A549 (cell line): Measurements from ENCODE around the gene DAB1. TPM values are rescaled to one million over a fixed set of nuclear protein-coding genes. Genes with fewer than 3 reads are reported as not detected.

Source experiments
- ATAC-seq, 2 experiments: fragments of 200-7000 bp in 1 of 2; fragments of >200 bp in 1 of 2; cut with Nextera tagmentation in 1 of 2; cut with Tn5 transposase in 1 of 2; 3 replicates each; pipeline versions ENCODE4 v1.8.0 to v1.9.1; 2018 to 2020; ENCODE audit warnings: mild to moderate bottlenecking in 1 of 2, moderate library complexity in 1 of 2
- CTCF ChIA-PET: fragments of 300-600 bp; sonication (Branson Sonifier 250); formaldehyde crosslinking; extraction: SDS; loops from one replicate; lab custom pipeline; 2021; ENCODE audit warnings: antibody characterized with exemption, inconsistent platforms; lab: Yijun Ruan, JAX
- POLR2A ChIA-PET: fragments of 350-600 bp; formaldehyde crosslinking; extraction: SDS; loops from one replicate; lab custom pipeline; 2021; ENCODE audit warnings: antibody characterized with exemption, inconsistent platforms; lab: Yijun Ruan, JAX
- DNase-seq, 2 experiments: peaks; one replicate each; pipeline versions ENCODE4 v3.0.0 to v3.0.0-alpha.2; 2011 to 2016; ENCODE audit warnings: low read depth in 1 of 2, low spot score in 1 of 2
- FAIRE-seq: peaks from 2 replicates; lab custom pipeline; 2011; peaks lifted over from hg19 to GRCh38; lab: Jason Lieb, UNC
- H3K27ac ChIP-seq, 2 experiments: fragments of >200 bp; sonication (Bioruptor Twin); formaldehyde crosslinking; 3 replicates each; pipeline ENCODE4 v1.5.1; 2016 to 2017
- H3K4me1 ChIP-seq: fragments of >200 bp; sonication (Bioruptor Twin); formaldehyde crosslinking; 3 replicates; pipeline ENCODE4 v1.6.1; 2016
- H3K4me2 ChIP-seq: fragments of >200 bp; sonication (Bioruptor Twin); formaldehyde crosslinking; 3 replicates; pipeline ENCODE4 v1.6.1; 2016
- H3K4me3 ChIP-seq: fragments of >200 bp; sonication (Bioruptor Twin); formaldehyde crosslinking; 3 replicates; pipeline ENCODE4 v1.5.1; 2016
- H3K9me3 ChIP-seq: fragments of >200 bp; sonication (Bioruptor Twin); formaldehyde crosslinking; 3 replicates; pipeline ENCODE4 v1.6.1; 2016
- ATOH8 ChIP-seq: fragments of 250-450 bp; sonication (Bioruptor Pico); IDR thresholded peaks from 2 replicates; pipeline ENCODE4 v1.5.0; 2020; ENCODE audit warnings: low read depth, mild to moderate bottlenecking, moderate library complexity
- CBX2 ChIP-seq: fragments of 200-600 bp; sonication (generic); IDR thresholded peaks from 2 replicates; pipeline ENCODE4 v1.6.1; 2016; ENCODE audit warnings: low read depth, mild to moderate bottlenecking, borderline replicate concordance
- CEBPB ChIP-seq, 2 experiments: fragments of >200 bp in 1 of 2; sonication (Bioruptor Twin) in 1 of 2; formaldehyde crosslinking in 1 of 2; IDR thresholded peaks; 2 replicates each; pipeline ENCODE4 v1.6.1; 2012 to 2016
- CHD4 ChIP-seq: fragments of 200-600 bp; sonication (generic); IDR thresholded peaks from 2 replicates; pipeline ENCODE4 v1.6.1; 2016; ENCODE audit warnings: antibody characterized with exemption, mild to moderate bottlenecking, borderline replicate concordance
- EHF ChIP-seq: fragments of 250-450 bp; sonication (Bioruptor Pico); IDR thresholded peaks from 2 replicates; pipeline ENCODE4 v1.5.0; 2020; ENCODE audit warnings: mild to moderate bottlenecking
- EHMT2 ChIP-seq: fragments of 200-600 bp; sonication (generic); IDR thresholded peaks from 2 replicates; pipeline ENCODE4 v1.6.1; 2016; ENCODE audit warnings: antibody characterized with exemption, low read depth, mild to moderate bottlenecking, moderate library complexity
- EP300 ChIP-seq, 2 experiments: fragments of >200 bp; sonication (Bioruptor Twin); formaldehyde crosslinking; IDR thresholded peaks; 2 replicates in 1 of 2; 3 replicates in 1 of 2; pipeline ENCODE4 v1.6.1; 2016 to 2017
- ESRRA ChIP-seq: fragments of 150-350 bp; IDR thresholded peaks from 2 replicates; pipeline ENCODE4 v1.6.1; 2014; ENCODE audit warnings: mild to moderate bottlenecking, low read length, borderline replicate concordance
- FOSB ChIP-seq: fragments of 250-450 bp; sonication (Bioruptor Pico); IDR thresholded peaks from 2 replicates; pipeline ENCODE4 v1.5.0; 2020; ENCODE audit warnings: mild to moderate bottlenecking, moderate library complexity
- FOXS1 ChIP-seq: fragments of 250-450 bp; sonication (Bioruptor Pico); IDR thresholded peaks from 2 replicates; pipeline ENCODE4 v1.5.0; 2020; ENCODE audit warnings: mild to moderate bottlenecking, moderate library complexity
- GATA3 ChIP-seq: IDR thresholded peaks from 2 replicates; pipeline ENCODE4 v1.6.1; 2012; ENCODE audit warnings: borderline replicate concordance
- HOXA7 ChIP-seq: fragments of 250-450 bp; sonication (Bioruptor Pico); IDR thresholded peaks from 2 replicates; pipeline ENCODE4 v1.5.0; 2020; ENCODE audit warnings: mild to moderate bottlenecking, moderate library complexity
- HOXB13 ChIP-seq: fragments of 250-450 bp; sonication (Bioruptor Pico); IDR thresholded peaks from 2 replicates; pipeline ENCODE4 v1.5.0; 2020; ENCODE audit warnings: low read depth, mild to moderate bottlenecking, moderate library complexity
- KDM1A ChIP-seq: fragments of 200-600 bp; sonication (generic); IDR thresholded peaks from 2 replicates; pipeline ENCODE4 v1.6.1; 2016; ENCODE audit warnings: low read depth, mild to moderate bottlenecking
- MAX ChIP-seq: IDR thresholded peaks from 2 replicates; pipeline ENCODE4 v1.6.1; 2012
- MYC ChIP-seq: IDR thresholded peaks from 2 replicates; pipeline ENCODE4 v1.6.1; 2012; ENCODE audit warnings: mild to moderate bottlenecking, inconsistent platforms, low read length, improper control_type of control experiment, borderline replicate concordance
- NFE2L2 ChIP-seq: fragments of 150-350 bp; conservative IDR thresholded peaks from 2 replicates; pipeline ENCODE4 v1.6.1; 2014; ENCODE audit warnings: low read length
- NPAS2 ChIP-seq: fragments of 250-450 bp; sonication (Bioruptor Pico); IDR thresholded peaks from 2 replicates; pipeline ENCODE4 v1.8.0; 2022; ENCODE audit warnings: mild to moderate bottlenecking, moderate library complexity, borderline replicate concordance
- POLR2AphosphoS2 ChIP-seq: conservative IDR thresholded peaks from 2 replicates; pipeline ENCODE4 v1.6.1; 2012; ENCODE audit warnings: low read length, improper control_type of control experiment, inconsistent platforms
- RAD21 ChIP-seq, 2 experiments: fragments of >200 bp in 1 of 2; sonication (Bioruptor Twin) in 1 of 2; formaldehyde crosslinking in 1 of 2; IDR thresholded peaks in 1 of 2; conservative IDR thresholded peaks in 1 of 2; 2 replicates in 1 of 2; 3 replicates in 1 of 2; pipeline ENCODE4 v1.6.1; 2012 to 2018; ENCODE audit warnings: inconsistent platforms in 1 of 2
- RARB ChIP-seq: fragments of 250-450 bp; sonication (Bioruptor Pico); IDR thresholded peaks from 2 replicates; pipeline ENCODE4 v1.8.0; 2021; ENCODE audit warnings: mild to moderate bottlenecking, moderate library complexity
- RCOR1 ChIP-seq: fragments of 150-350 bp; IDR thresholded peaks from 2 replicates; pipeline ENCODE4 v1.6.1; 2014; ENCODE audit warnings: antibody characterized with exemption, low read length, low read depth
- SMC3 ChIP-seq: fragments of >200 bp; sonication (Bioruptor Twin); formaldehyde crosslinking; IDR thresholded peaks from 3 replicates; pipeline ENCODE4 v1.6.1; 2018; ENCODE audit warnings: inconsistent platforms
- ZC3H11A ChIP-seq: fragments of 450-650 bp; IDR thresholded peaks from 2 replicates; pipeline ENCODE4 v1.6.1; 2014; ENCODE audit warnings: antibody characterized with exemption, mild to moderate bottlenecking
- ZNF302 ChIP-seq: fragments of 250-450 bp; sonication (Bioruptor Pico); IDR thresholded peaks from 2 replicates; pipeline ENCODE4 v1.9.0; 2021; ENCODE audit warnings: inconsistent platforms, mild to moderate bottlenecking, moderate library complexity
- WGBS: methylation state at CpG from one replicate; pipeline ENCODE4 v1.1.6; 2017; ENCODE audit errors: missing lambda C conversion rate; 5-methylcytosine and 5-hydroxymethylcytosine counted together
- polyA plus RNA-seq, 4 experiments: library from polyadenylated mRNA; depleted of rRNA in 3 of 4; stranded (reverse); fragments of >200 nt; fragmentation: RNase III in 1 of 4; extraction: RNeasy Plus Mini Kit Qiagen cat#74134 plus additional on column Dnase treatment in 1 of 4; gene quantifications; 2 replicates in 3 of 4; 3 replicates in 1 of 4; pipeline ENCODE4 v1.2.3, GENCODE V29; 2011 to 2017

The DAB1 gene
- polyA plus RNA-seq, 2 of the 4 experiments (the other 2 are of a cell fraction) = not detected

- POLR2A ChIA-PET = no interaction called here
- no peaks in the 10 kb centered on the region for H3K4me1 ChIP-seq
- H3K4me3 ChIP-seq = no peak overlapping the region
- DNase-seq = no peak
- TF ChIP-seq MAX (no peak), ATOH8 (CRISPR knock-in tag) (no peak), MYC (no peak), SMC3 (no peak), CHD4 (no peak), EHF (CRISPR knock-in tag) (no peak), POLR2AphosphoS2 (no peak), NFE2L2 (no peak), RCOR1 (no peak), EP300 (IDR thresholded peaks at IDR 0.05) (no peak), CEBPB (IDR thresholded peaks at IDR 0.05) (no peak)
- TF ChIP-seq, all 56 proteins: peak for 0
- no peak overlapping the region for H3K27ac ChIP-seq
- no peaks in the 10 kb centered on the region for H3K9me3 ChIP-seq
- CTCF ChIA-PET = no interaction called here
- ATAC-seq = no peak
- WGBS = 53% methylated on average over 3 of the region's 3 CpGs
- no peak for FAIRE-seq
- H3K4me2 ChIP-seq = no peak overlapping the region
Observed at GRCh38 chr1:57316291-57316690, 107.6 kb downstream of the DAB1 start.

- no peak overlapping the region for H3K4me3 ChIP-seq
- 6% methylated on average over 7 of the region's 7 CpGs for WGBS
- ATAC-seq (no peak), DNase-seq (no peak), FAIRE-seq (no peak)
- H3K4me1 ChIP-seq = no peaks in the 10 kb centered on the region
- no peak overlapping the region for H3K4me2 ChIP-seq
- H3K27ac ChIP-seq = no peak overlapping the region
- no peak for TF ChIP-seq POLR2AphosphoS2
- no peak for TF ChIP-seq NFE2L2
- no peak for TF ChIP-seq RARB (CRISPR knock-in tag)
- TF ChIP-seq KDM1A = no peak
- no peak for TF ChIP-seq ZC3H11A
- TF ChIP-seq FOXS1 (CRISPR knock-in tag) = no peak
- TF ChIP-seq NPAS2 (CRISPR knock-in tag) = no peak
- TF ChIP-seq CBX2 = no peak
- TF ChIP-seq FOSB (CRISPR knock-in tag) = no peak
- no peak for TF ChIP-seq ESRRA
- TF ChIP-seq GATA3 = no peak
- TF ChIP-seq EHMT2 = no peak
- TF ChIP-seq HOXB13 (CRISPR knock-in tag) = no peak
- no peak for TF ChIP-seq HOXA7
- no peaks in the 10 kb centered on the region for H3K9me3 ChIP-seq
- POLR2A ChIA-PET = no interaction called here
- CTCF ChIA-PET = no interaction called here
Observed at GRCh38 chr1:57312869-57313268, 111.0 kb downstream of the DAB1 start.

GRCh38 chr1:57311411-57311810 is 112.4 kb downstream of the DAB1 start:
- no peak for TF ChIP-seq GATA3
- no peak for TF ChIP-seq ATOH8 (CRISPR knock-in tag)
- TF ChIP-seq FOSB (CRISPR knock-in tag) = no peak
- no peak for TF ChIP-seq ZNF302 (CRISPR knock-in tag)
- no peak for TF ChIP-seq EP300 (IDR thresholded peaks at IDR 0.05)
- no peak for TF ChIP-seq RAD21 (conservative IDR thresholded peaks at IDR 0.05 in 1 of 2, IDR thresholded peaks at IDR 0.05 in 1 of 2)
- DNase-seq = no peak
- FAIRE-seq = no peak
- ChIA-PET CTCF (no interaction called here), POLR2A (no interaction called here)
- H3K4me3 ChIP-seq = no peak overlapping the region
- 0% methylated on average over 1 of the region's 1 CpG for WGBS
- no peak overlapping the region for H3K4me2 ChIP-seq
- H3K4me1 ChIP-seq = no peaks in the 10 kb centered on the region
- ATAC-seq = no peak
- H3K9me3 ChIP-seq = no peaks in the 10 kb centered on the region
- no peak overlapping the region for H3K27ac ChIP-seq
